Measurements from ENCODE around the gene IHH.

IHH gene

GRCh38 chr2:219086196-219086595 lies 25.5 kb upstream of the IHH start:
- no peak for TF ChIP-seq CTCF (IDR thresholded peaks at IDR 0.05; ENCODE audit: low read depth, low read length, missing control alignments)
- no peak for DNase-seq (ENCODE audit: extremely low read depth, low read depth)
- H3K4me3 ChIP-seq (replicated peaks; ENCODE audit: low read depth, low read length), result no peak overlapping the region

GRCh38 chr2:219084791-219085190 lies 24.1 kb upstream of the IHH start:
- no peak for DNase-seq (ENCODE audit: extremely low read depth, low read depth)
- TF ChIP-seq CTCF (IDR thresholded peaks at IDR 0.05; ENCODE audit: low read depth, low read length, missing control alignments), result no peak
- no peak overlapping the region for H3K4me3 ChIP-seq (replicated peaks; ENCODE audit: low read depth, low read length)

- H3K4me3 ChIP-seq (replicated peaks; ENCODE audit: low read depth, low read length), result no peak overlapping the region
- no peak for TF ChIP-seq CTCF (IDR thresholded peaks at IDR 0.05; ENCODE audit: low read depth, low read length, missing control alignments)
- no peak for DNase-seq (ENCODE audit: extremely low read depth, low read depth)
These were observed 21.7 kb upstream of the IHH start for GRCh38 chr2:219082332-219082958.

GRCh38 chr2:219081701-219082331 lies 21.1 kb upstream of the IHH start:
- TF ChIP-seq CTCF (IDR thresholded peaks at IDR 0.05; ENCODE audit: low read depth, low read length, missing control alignments), result no peak
- DNase-seq (ENCODE audit: extremely low read depth, low read depth), result no peak
- no peak overlapping the region for H3K4me3 ChIP-seq (replicated peaks; ENCODE audit: low read depth, low read length)

GRCh38 chr2:219081096-219081495 lies 20.4 kb upstream of the IHH start:
- no peak for TF ChIP-seq CTCF (IDR thresholded peaks at IDR 0.05; ENCODE audit: low read depth, low read length, missing control alignments)
- H3K4me3 ChIP-seq (replicated peaks; ENCODE audit: low read depth, low read length), result no peak overlapping the region
- DNase-seq (ENCODE audit: extremely low read depth, low read depth), result no peak

GRCh38 chr2:219079417-219079816 lies 18.7 kb upstream of the IHH start:
- H3K4me3 ChIP-seq (replicated peaks; ENCODE audit: low read depth, low read length), result no peak overlapping the region
- TF ChIP-seq CTCF (IDR thresholded peaks at IDR 0.05; ENCODE audit: low read depth, low read length, missing control alignments), result no peak
- no peak for DNase-seq (ENCODE audit: extremely low read depth, low read depth)

Data from HFF-Myc (cell line).